Globus pallidus (tissue), 1 donor: ENCODE measurements around the gene PDPK1.
"Not testable (repeated sequence)": the region's sequence is repeated elsewhere in the genome, so short reads cannot be mapped to it uniquely, and the experiment has no call there.

Experiments used
- DNase-seq: peaks from one replicate; pipeline ENCODE4 v3.0.0-alpha.2; 2015; ENCODE audit warnings: low spot score

The PDPK1 gene

DNA sequence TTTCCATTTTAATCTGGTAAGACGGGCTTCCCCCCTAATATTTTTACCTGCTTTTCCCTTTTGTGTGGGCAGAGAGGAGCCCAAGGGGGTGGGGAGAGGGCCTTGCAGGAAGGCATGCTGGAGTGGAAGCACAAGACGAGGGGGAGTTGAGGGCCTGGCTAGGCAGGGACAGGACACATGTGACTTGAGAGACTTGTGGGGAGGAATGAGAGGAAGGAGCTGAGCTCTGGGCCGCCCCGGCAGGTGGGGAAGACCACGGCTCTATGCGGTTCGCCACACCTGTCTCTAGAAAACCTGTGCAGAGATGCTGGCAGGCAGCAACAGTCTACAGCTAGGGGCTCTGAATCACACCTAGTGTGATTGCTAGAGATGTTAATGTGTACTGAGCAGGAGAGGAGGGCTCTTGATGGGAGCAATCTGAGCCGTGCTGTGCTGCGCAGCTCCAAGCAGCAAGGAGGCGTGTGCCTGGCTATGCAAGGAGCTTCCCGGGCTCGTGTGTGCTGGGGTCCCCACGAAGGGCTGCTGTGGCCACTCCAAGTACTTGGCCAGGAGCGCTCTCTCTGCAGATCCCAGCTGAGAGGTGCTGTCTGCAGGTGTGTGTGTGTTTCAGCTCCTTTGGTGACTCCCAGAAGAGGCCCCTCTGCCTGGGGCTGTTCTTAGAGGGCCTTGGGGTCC is 50.2 kb downstream of the PDPK1 start:
- DNase-seq, result no peak

GRCh38 chr16:2591476-2592240 is 53.8 kb downstream of the PDPK1 start:
- DNase-seq, result no peak

GRCh38 chr16:2592786-2593185 is 55.0 kb downstream of the PDPK1 start:
- no peak for DNase-seq

DNA sequence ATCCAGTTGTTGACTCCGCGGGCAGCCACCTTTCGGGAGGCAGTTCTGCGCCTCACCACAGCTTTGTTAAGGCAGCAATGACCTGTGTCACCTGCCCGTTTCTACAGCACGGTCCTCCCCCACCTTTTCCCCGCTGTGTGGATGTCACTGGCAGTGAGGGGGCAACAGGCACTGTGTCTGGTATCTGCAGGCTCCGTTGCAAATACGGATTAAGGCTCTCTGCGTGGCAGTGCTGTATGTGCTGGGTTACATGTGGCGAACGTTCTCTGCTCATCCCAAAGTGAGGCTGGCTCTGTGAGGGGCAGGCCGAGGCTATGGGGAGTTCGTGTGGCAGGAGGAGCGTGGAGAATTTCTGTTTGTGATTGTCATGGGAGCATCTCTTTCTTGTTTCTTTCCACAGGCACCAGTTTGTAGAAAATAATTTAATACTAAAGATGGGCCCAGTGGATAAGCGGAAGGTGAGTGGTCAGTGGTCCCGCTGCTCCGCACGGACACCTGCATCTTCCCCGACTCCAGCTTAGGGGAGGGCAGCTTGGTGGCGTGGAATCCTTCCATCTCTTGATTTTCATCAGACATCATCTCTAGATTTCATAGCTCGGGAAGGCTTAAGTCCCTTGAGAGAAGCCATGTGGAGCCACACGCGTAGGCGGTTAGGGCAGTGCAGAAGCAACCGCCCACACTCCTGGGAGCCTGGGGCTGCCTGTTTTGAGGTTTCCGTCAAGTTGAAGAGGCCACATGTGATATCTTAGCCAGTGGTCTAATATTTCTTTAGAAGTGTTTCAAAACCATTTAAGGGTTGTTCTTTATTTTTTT is 57.8 kb downstream of the PDPK1 start:
- no peak for DNase-seq

DNA sequence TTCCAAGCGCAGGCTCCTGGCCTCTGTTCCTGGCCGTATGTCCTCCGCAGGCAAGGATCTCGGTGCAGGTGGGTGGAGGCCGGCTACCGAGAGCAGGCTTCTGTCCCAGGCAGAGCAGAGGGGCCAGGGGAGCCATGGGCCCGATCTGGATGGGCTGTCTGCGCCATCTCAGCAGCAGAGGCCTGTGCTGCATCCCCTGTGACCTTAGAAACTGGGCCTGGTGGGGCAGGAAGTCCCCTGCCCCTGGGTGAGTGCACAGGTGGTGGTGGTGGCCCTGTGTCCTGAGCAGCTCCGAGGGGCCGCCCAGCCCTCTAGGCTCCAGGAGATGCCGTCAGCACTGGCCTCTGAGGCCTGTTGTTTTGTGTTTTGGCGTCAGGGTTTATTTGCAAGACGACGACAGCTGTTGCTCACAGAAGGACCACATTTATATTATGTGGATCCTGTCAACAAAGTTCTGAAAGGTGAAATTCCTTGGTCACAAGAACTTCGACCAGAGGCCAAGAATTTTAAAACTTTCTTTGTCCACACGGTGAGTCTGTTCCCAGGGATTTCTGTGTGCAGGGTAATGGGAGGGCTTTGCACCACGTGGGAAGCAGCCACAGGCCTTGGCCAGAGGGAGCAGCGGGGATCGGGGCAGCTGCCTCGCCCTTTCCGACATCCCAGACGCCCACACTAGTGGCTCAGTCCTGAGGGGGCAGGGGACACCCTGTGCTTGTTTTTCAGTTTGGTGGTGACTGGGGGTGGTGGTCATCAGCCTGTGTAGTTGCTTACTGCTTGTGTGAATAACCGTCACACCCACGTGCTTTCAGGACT is 59.1 kb downstream of the PDPK1 start:
- DNase-seq, result no peak

- DNase-seq, result no peak
These were observed 59.7 kb downstream of the PDPK1 start for GRCh38 chr16:2597560-2597902.

DNA sequence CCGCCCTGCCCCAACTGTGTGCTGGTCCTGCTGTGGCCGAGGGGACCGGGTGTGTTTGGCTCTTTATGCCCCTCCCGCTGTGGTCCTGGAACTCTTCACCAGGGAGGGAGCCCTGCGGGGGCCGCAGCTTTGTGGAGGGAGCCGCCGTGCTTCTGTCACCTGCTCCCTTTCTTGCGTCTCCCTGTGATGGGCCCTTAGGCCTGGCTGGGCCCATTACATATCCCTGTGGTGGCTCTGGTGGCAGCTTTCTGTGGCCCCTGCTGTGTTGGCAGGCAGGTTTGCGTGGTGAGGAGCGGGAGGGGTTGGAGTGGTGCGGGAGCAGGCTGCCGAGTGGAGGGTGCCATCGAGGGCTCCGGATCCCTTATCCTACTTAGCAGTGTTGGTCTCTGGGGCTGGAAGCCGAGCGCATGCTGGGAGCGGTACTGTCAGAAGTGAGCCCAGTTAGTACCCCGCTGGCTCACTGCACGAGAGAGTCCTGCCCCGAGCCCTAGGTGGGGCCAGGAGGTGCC is 60.4 kb downstream of the PDPK1 start:
- no peak for DNase-seq

- DNase-seq, result no peak
These were observed 60.9 kb downstream of the PDPK1 start for GRCh38 chr16:2598723-2599122.

- DNase-seq, result not testable (repeated sequence)
These were observed 61.3 kb downstream of the PDPK1 start for GRCh38 chr16:2599165-2599564.

GRCh38 chr16:2599785-2600184 is 62.0 kb downstream of the PDPK1 start:
- DNase-seq, result not testable (repeated sequence)

DNA sequence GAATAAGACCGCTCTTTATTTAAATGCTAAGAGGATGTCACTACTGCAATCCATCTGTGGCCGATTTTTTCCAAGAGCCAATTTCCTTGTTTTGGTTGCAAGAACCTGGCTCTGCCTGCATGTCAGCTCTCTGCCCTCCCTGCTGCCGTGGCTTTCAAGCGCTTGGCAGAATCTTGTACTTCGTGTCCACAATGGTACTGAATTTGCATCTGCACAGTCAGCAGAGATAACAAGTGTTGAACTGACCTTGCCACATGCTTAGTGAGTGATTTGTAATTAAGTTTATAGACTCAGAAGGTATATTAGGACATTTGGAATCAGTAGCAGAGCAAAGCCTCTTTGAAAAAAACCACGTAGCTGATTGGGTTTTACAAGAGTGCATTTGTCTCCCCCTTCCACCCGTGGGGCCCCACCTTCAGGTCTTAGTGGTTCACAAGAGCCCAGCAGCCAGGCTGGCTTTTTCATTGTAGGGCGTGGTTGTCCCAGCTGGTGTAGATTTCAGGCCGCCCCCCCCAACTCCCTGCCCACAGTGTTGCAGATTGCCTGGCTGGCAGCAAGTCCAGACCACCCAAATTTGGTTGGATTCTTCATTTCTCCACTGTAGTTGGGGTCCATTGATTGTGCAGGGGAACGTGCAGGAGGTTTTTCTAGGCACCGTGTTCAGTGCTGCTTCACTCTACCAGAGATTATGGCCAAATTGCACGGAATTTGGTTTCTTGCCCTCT is 63.6 kb downstream of the PDPK1 start:
- not testable (repeated sequence) for DNase-seq

DNA sequence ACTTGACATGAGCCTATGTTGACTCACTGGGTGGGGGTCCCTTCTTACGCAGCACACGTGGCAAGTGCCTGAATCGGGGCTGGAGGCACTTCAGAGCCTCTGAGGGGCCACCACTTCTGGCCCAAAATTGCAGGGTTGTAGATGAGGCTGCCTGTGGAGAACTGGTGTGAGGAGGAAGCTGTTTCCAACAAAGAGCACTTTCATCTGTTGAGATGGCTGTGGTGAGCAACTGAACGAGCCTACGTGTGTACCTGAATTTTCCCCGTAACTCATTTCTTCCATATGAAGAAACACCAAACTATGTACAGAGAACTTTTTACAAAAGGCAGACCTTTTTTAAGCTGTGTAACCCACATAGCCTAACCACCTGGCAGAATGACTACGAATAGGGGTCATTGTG is 64.4 kb downstream of the PDPK1 start:
- not testable (repeated sequence) for DNase-seq

DNA sequence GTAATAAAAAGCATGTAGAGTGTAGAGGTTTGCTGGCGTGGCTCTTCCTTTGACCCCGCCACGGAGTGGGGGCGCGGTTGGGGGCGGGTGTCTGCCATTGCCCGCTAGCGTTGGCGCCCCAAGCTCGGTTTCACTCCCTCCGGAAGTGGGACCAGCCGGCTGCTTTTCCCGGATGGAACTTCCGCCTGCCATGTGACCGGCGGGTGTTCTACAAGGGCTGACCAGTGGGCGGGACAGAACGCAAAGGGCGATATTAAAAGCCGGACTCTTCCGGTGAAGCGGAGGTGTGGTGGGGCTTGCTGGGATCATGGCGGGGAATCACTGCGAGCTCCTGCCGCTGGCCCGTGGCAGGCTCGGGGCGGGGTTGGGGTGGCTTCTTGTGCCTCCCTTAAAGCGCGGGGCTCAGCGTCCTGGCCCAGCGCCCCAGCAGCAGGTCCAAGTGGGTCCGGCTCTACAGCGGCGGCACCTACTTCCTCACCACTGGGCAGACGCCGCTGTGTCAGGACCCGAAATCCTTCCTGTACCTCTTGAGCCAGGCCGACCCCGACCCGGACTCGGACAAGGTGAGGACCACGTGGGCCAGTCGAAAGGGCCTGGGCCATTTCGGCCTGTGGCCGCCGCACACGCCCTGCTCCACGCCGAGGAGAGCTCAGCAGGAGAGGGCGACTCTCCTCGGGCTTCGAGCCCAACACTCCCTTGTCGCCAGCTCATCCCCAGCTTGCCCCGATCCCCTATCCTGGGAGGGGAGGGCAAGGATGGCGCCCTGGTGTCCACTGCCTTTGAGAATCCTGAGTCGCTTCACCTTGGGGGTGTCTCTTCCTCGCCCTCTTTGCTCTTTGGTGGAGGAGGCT is 65.6 kb downstream of the PDPK1 start:
- peak; percentile 95 for DNase-seq

DNA sequence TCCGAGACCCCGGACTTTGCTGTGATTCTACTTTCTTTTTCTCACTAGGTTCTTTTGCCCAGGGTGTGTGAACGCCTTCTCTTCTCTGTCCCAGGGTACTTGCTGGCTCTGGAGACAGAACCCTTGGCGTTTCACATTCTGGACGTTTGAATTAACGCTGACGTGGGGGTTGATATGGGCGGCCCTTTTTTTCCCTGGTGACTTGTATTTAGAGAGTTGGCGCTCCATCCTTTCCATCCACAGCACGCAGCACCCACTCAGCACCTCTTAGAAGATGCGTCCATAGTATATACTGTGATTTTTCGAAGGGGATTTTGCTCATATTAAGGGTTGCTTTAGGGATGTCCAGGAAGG is 66.2 kb downstream of the PDPK1 start:
- not testable (repeated sequence) for DNase-seq

GRCh38 chr16:2606820-2607219 is 69.0 kb downstream of the PDPK1 start:
- not testable (repeated sequence) for DNase-seq

DNA sequence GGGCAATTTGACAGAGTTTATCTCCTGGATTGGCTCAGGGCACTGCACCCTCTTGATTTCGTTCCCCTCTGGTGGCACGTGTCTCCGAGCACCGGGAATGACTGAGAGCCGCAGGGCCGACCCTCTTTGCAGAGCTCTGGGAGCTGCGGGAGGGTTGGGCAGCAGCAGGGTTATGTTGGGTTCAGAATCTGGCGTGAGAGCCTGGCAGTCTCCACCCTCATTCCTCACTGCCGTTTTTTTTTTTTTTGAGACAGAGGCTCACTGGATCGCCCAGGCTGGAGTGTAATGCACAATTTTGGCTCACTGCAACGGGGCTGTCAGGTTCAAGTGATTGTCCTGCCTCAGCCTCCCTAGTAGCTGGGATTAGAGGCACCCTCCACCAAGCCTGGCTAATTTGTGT is 71.5 kb downstream of the PDPK1 start:
- not testable (repeated sequence) for DNase-seq

GRCh38 chr16:2609827-2610470 is 72.1 kb downstream of the PDPK1 start:
- no peak for DNase-seq

DNA sequence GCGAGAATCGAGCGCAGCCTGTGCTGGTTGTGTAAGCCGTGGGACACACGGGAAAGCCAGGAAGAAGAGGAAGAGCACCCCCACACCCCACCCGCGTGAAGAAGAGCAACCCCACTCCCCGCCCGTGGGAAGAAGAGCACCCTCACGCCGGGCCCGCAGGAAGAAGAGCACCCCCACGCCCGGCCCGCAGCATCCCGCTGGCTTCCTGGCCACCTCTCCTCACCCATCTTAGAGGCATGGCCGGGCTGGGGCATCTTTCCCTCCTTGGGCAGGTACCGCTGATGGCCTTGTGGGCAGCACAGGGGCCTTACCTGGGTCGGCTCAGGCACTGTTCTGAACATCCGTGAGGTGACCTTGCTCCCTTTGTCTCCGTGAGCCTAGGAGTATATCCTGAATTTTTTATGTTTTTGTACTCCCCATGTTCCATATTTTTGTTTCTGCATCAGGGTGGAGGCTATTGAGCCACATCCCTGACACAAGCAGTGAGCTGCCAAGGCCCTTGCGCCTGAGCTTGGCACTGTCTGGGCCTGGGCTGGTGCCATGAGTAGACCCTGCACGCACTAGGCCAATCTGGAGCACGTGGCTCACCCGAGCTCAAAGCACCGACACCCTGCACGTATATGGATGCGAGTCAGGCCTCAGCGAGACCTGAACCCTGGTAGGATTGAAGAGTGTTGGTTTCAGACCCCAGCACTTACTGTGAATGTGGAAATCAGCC is 73.1 kb downstream of the PDPK1 start:
- DNase-seq, result no peak

- DNase-seq, result no peak
These were observed 73.7 kb downstream of the PDPK1 start for GRCh38 chr16:2611499-2611862.
